ENCODE measurements around the gene TMEM273. TPM values are rescaled to one million over a fixed set of nuclear protein-coding genes. Genes with fewer than 3 reads are reported as not detected.

The TMEM273 gene
- total and polyA plus RNA-seq, 3 experiments from 2014 or later: 51.7 to 60.2 (median 58.0) TPM

GRCh38 chr10:49112098-49112497 is 76.1 kb downstream of the TMEM273 start:
- Histone ChIP-seq H3K27me3 (ENCODE audit: insufficient read depth, low read length, poor library complexity, severe bottlenecking) (no peaks in the 10 kb centered on the region), H3K9me3 (ENCODE audit: low read length) (no peaks in the 10 kb centered on the region), H3K36me3 (ENCODE audit: insufficient read depth, low read length) (no peaks in the 10 kb centered on the region), H3K27ac (ENCODE audit: low read depth, low read length) (no peak overlapping the region), H3K4me3 (ENCODE audit: low read length) (no peak overlapping the region), H3K4me1 (ENCODE audit: insufficient read depth, low read length) (no peaks in the 10 kb centered on the region)
- Mint-ChIP-seq H3K4me3 (no peak overlapping the region), H3K27ac (no peak overlapping the region), H3K4me1 (peaks cover 3 to 9% (median 8%) of the 10 kb centered on the region in 3 donors), H3K36me3 (no peaks in the 10 kb centered on the region), H3K9me3 (no peaks in the 10 kb centered on the region), H3K27me3 (peaks cover 25 to 41% of the 10 kb centered on the region in 2 donors)
- CTCF ChIA-PET: no interaction called here
- DNase-seq: no peak
- POLR2A ChIA-PET: no interaction called here

- no peak overlapping the region for H3K27ac Mint-ChIP-seq
- H3K9me3 Mint-ChIP-seq: no peaks in the 10 kb centered on the region
- H3K9me3 ChIP-seq (ENCODE audit: low read length): no peaks in the 10 kb centered on the region
- ChIA-PET POLR2A (no interaction called here), CTCF (interaction anchor here (1.5 kb wide), 1 partner anchor 11 kb away, joined by 3 read pairs; no protein-coding TSS in a partner anchor)
- H3K4me1 ChIP-seq (ENCODE audit: insufficient read depth, low read length): no peaks in the 10 kb centered on the region
- H3K27me3 ChIP-seq (ENCODE audit: insufficient read depth, low read length, poor library complexity, severe bottlenecking): no peaks in the 10 kb centered on the region
- DNase-seq: no peak
- no peaks in the 10 kb centered on the region for H3K36me3 Mint-ChIP-seq
- no peak overlapping the region for H3K4me3 ChIP-seq (ENCODE audit: low read length)
- H3K4me3 Mint-ChIP-seq: no peak overlapping the region
- H3K27me3 Mint-ChIP-seq: peaks cover 25 to 39% of the 10 kb centered on the region in 2 donors
- H3K27ac ChIP-seq (ENCODE audit: low read depth, low read length): no peak overlapping the region
- H3K4me1 Mint-ChIP-seq: peaks cover 3 to 9% (median 8%) of the 10 kb centered on the region in 3 donors
- no peaks in the 10 kb centered on the region for H3K36me3 ChIP-seq (ENCODE audit: insufficient read depth, low read length)
Observed at GRCh38 chr10:49111320-49111698, 76.9 kb downstream of the TMEM273 start.

DNA sequence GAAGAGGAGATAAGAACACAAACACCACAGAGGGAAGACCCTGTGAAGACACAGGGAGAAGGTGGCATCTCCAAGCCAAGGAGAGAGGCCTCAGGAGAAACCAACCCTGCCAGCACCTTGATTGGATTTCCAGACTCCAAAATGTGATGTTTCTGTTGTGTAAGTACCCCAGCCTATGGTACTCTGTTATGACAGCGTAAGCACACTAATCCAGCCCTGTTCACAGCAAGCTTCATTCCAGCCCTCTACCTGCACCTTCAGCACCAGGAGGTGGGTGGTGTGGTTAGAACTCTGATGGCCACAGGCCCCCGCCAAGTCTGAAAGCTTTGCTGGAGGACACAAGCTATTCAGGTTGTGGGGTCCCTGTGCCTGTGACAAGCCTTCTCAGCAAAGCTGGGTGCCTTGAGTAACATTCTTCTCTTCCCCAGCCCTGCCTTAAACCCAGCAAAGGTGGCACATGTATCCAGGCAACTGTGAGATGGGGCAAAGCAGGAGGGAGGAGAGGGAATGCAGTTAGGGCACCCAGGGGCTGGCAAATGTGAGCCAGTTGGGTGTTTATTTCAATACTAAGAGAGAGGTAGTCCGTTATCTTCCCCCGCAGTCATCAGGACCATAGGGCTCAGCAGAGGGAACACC is 77.4 kb downstream of the TMEM273 start:
- Mint-ChIP-seq H3K4me3 (no peak overlapping the region), H3K9me3 (no peaks in the 10 kb centered on the region), H3K36me3 (no peaks in the 10 kb centered on the region), H3K27ac (no peak overlapping the region), H3K4me1 (peaks cover 1 to 6% (median 3%) of the 10 kb centered on the region in 3 donors), H3K27me3 (peaks cover 21 to 34% of the 10 kb centered on the region in 2 donors)
- Histone ChIP-seq H3K36me3 (ENCODE audit: insufficient read depth, low read length) (no peaks in the 10 kb centered on the region), H3K4me3 (ENCODE audit: low read length) (no peak overlapping the region), H3K27ac (ENCODE audit: low read depth, low read length) (no peak overlapping the region), H3K9me3 (ENCODE audit: low read length) (no peaks in the 10 kb centered on the region), H3K4me1 (ENCODE audit: insufficient read depth, low read length) (no peaks in the 10 kb centered on the region), H3K27me3 (ENCODE audit: insufficient read depth, low read length, poor library complexity, severe bottlenecking) (no peaks in the 10 kb centered on the region)
- no peak for DNase-seq
- POLR2A ChIA-PET: no interaction called here
- CTCF ChIA-PET: interaction anchor here (1.5 to 1.6 kb wide), 2 partner anchors 10 to 11 kb away, joined by 3 to 4 read pairs; no protein-coding TSS in a partner anchor

DNA sequence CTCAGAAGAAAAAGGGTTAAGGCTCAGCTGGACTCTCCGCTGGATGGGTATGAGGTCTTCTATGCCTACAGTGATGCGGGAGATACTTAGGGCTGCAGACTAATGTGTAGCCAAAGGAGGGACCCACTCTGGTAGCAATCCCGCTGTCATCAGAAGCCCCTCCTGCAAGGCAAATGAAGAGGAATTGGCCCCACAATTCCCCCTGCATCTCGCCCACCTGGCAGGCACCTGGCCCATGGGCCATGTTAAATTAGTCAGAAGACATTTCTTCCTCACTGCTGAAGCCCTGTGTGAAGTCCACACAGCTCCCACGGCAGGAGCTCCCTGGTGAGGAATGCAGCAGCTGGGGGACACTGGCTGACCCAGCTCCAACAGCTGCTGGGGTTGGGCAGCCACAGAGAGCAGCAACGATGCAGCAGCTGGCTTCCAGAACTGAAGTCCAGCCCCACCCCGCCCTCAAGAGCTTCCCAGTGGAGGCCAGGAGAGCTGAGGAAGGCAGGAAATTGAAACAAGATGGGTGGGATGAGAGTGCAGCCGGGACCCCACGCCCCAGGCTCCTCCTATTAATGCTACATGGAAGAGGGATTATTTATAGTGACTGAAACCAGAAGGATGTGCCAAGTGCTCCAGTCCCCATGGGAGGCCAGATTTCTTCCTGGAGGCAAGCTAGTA is 78.4 kb downstream of the TMEM273 start:
- Histone ChIP-seq H3K27ac (ENCODE audit: low read depth, low read length) (no peak overlapping the region), H3K4me3 (ENCODE audit: low read length) (no peak overlapping the region), H3K9me3 (ENCODE audit: low read length) (no peaks in the 10 kb centered on the region), H3K27me3 (ENCODE audit: insufficient read depth, low read length, poor library complexity, severe bottlenecking) (no peaks in the 10 kb centered on the region), H3K4me1 (ENCODE audit: insufficient read depth, low read length) (no peaks in the 10 kb centered on the region), H3K36me3 (ENCODE audit: insufficient read depth, low read length) (no peaks in the 10 kb centered on the region)
- POLR2A ChIA-PET: no interaction called here
- Mint-ChIP-seq H3K36me3 (no peaks in the 10 kb centered on the region), H3K9me3 (no peaks in the 10 kb centered on the region), H3K4me3 (no peak overlapping the region), H3K27ac (no peak overlapping the region), H3K4me1 (peaks cover 1 to 4% (median 2%) of the 10 kb centered on the region in 3 donors), H3K27me3 (peaks cover 19 to 31% of the 10 kb centered on the region in 2 donors)
- no peak for DNase-seq
- CTCF ChIA-PET: interaction anchor here (1.6 kb wide), 1 partner anchor 9 kb away, joined by 4 read pairs; no protein-coding TSS in a partner anchor

DNA sequence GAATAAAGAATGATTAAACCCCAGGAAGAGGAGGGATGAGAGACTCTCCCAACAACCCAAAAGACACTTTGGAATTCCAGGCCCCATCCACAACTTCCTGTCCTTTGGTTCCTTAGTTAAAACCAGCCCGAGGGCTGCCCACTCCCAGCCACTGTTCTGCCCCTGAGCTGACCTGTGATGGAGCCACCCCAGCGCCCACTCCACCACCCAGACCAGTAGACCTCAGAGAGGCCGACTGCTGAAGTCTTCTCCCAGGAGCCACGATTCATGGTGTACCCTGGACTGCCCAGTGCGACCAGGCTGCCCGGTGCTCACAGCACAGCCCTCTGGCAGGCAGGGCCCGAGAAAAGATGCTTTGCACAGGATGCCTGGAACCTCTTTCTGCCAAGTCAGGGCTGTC is 79.5 kb downstream of the TMEM273 start:
- Mint-ChIP-seq H3K27ac (peak overlapping the region in 1 of 8 donors; percentile 29), H3K36me3 (no peaks in the 10 kb centered on the region), H3K4me1 (no peaks in the 10 kb centered on the region), H3K4me3 (no peak overlapping the region), H3K9me3 (no peaks in the 10 kb centered on the region), H3K27me3 (peaks cover 11 to 20% of the 10 kb centered on the region in 2 donors)
- H3K4me1 ChIP-seq (ENCODE audit: insufficient read depth, low read length): no peaks in the 10 kb centered on the region
- H3K27me3 ChIP-seq (ENCODE audit: insufficient read depth, low read length, poor library complexity, severe bottlenecking): no peaks in the 10 kb centered on the region
- CTCF ChIA-PET: no interaction called here
- no peak overlapping the region for H3K4me3 ChIP-seq (ENCODE audit: low read length)
- H3K27ac ChIP-seq (ENCODE audit: low read depth, low read length): no peak overlapping the region
- H3K9me3 ChIP-seq (ENCODE audit: low read length): no peaks in the 10 kb centered on the region
- H3K36me3 ChIP-seq (ENCODE audit: insufficient read depth, low read length): no peaks in the 10 kb centered on the region
- POLR2A ChIA-PET: no interaction called here
- no peak for DNase-seq

GRCh38 chr10:49107887-49108267 is 80.3 kb downstream of the TMEM273 start:
- no peak for DNase-seq
- Histone ChIP-seq H3K36me3 (ENCODE audit: insufficient read depth, low read length) (no peaks in the 10 kb centered on the region), H3K4me1 (ENCODE audit: insufficient read depth, low read length) (no peaks in the 10 kb centered on the region), H3K4me3 (ENCODE audit: low read length) (no peak overlapping the region), H3K27ac (ENCODE audit: low read depth, low read length) (no peak overlapping the region), H3K27me3 (ENCODE audit: insufficient read depth, low read length, poor library complexity, severe bottlenecking) (no peaks in the 10 kb centered on the region), H3K9me3 (ENCODE audit: low read length) (no peaks in the 10 kb centered on the region)
- Mint-ChIP-seq H3K4me1 (no peaks in the 10 kb centered on the region), H3K4me3 (no peak overlapping the region), H3K27me3 (peaks cover 8 to 16% of the 10 kb centered on the region in 2 donors), H3K36me3 (no peaks in the 10 kb centered on the region), H3K9me3 (no peaks in the 10 kb centered on the region), H3K27ac (no peak overlapping the region)
- POLR2A ChIA-PET: no interaction called here
- CTCF ChIA-PET: no interaction called here

GRCh38 chr10:49107111-49107886 is 80.9 kb downstream of the TMEM273 start:
- Mint-ChIP-seq H3K27me3 (peaks cover 8 to 16% of the 10 kb centered on the region in 2 donors), H3K4me1 (no peaks in the 10 kb centered on the region), H3K4me3 (no peak overlapping the region), H3K27ac (peak overlapping the region in 1 of 8 donors; percentile 48), H3K36me3 (no peaks in the 10 kb centered on the region), H3K9me3 (no peaks in the 10 kb centered on the region)
- H3K36me3 ChIP-seq (ENCODE audit: insufficient read depth, low read length): no peaks in the 10 kb centered on the region
- ChIA-PET CTCF (no interaction called here), POLR2A (no interaction called here)
- no peak for DNase-seq
- no peak overlapping the region for H3K27ac ChIP-seq (ENCODE audit: low read depth, low read length)
- H3K27me3 ChIP-seq (ENCODE audit: insufficient read depth, low read length, poor library complexity, severe bottlenecking): no peaks in the 10 kb centered on the region
- no peaks in the 10 kb centered on the region for H3K4me1 ChIP-seq (ENCODE audit: insufficient read depth, low read length)
- H3K9me3 ChIP-seq (ENCODE audit: low read length): no peaks in the 10 kb centered on the region
- H3K4me3 ChIP-seq (ENCODE audit: low read length): no peak overlapping the region

- H3K27ac ChIP-seq (ENCODE audit: low read depth, low read length): no peak overlapping the region
- no peaks in the 10 kb centered on the region for H3K27me3 ChIP-seq (ENCODE audit: insufficient read depth, low read length, poor library complexity, severe bottlenecking)
- POLR2A ChIA-PET: no interaction called here
- Mint-ChIP-seq H3K27me3 (peaks cover 8 to 15% of the 10 kb centered on the region in 2 donors), H3K4me3 (no peak overlapping the region), H3K36me3 (peaks cover 0 to 3% (median 0%) of the 10 kb centered on the region in 3 donors), H3K9me3 (no peaks in the 10 kb centered on the region), H3K27ac (no peak overlapping the region), H3K4me1 (no peaks in the 10 kb centered on the region)
- CTCF ChIA-PET: no interaction called here
- H3K4me1 ChIP-seq (ENCODE audit: insufficient read depth, low read length): no peaks in the 10 kb centered on the region
- H3K4me3 ChIP-seq (ENCODE audit: low read length): no peak overlapping the region
- DNase-seq: no peak
- no peaks in the 10 kb centered on the region for H3K36me3 ChIP-seq (ENCODE audit: insufficient read depth, low read length)
- no peaks in the 10 kb centered on the region for H3K9me3 ChIP-seq (ENCODE audit: low read length)
Observed at GRCh38 chr10:49106451-49106850, 81.7 kb downstream of the TMEM273 start.

All from CD8-positive, alpha-beta memory T cell (primary cell).